ENCODE results near the gene IL34.

The IL34 gene

DNA sequence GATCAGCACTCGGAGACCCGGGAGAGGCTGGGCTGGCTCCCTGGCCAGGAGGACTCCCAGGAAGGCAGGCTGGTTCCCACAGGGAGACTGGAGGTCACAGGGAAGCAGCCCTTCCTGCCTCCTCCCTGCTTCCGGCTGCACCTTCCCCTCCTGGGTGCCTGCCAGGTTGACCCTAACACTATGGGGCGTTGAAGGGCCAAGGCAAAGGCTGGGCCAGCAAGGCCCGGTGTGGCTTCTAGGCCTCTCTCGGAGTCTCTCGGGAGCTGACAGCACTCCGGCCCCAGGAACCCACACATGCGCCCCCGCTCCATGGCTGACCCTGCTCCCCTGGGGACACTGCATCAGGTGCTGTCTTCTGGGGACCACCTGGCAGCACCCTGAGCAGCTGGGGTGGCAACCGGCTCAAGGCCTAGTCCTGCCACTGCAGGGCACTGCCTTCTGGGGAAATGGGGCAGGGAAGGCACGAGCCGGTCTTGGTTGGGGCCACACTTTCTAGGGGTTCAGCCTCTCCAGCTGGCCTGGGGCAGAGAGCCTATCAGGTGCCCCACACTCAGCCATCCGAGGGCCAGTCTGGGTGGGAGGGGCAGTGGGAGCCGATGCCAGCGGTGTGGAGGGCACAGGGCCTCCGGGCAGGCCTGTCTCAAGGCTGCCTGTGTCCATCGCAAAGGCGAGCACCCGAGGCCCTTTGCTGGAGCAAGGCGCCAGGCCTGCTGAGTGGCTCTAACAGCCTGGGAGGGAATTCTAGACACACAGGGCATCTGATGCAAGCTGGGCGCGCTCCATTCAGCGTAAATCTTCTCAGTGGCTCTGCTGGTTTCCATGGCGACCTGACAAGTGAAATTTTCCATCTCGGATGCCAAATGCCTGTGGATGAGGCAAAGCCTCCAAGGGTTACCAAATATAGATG, 45.1 kb downstream of the IL34 start:
- Histone ChIP-seq H3K23ac (ENCODE audit: low read length) (no peak overlapping the region), H3K27ac (ENCODE audit: low read depth, low read length) (no peak overlapping the region), H3K14ac (ENCODE audit: low read length) (peak overlapping the region; percentile 36), H3K18ac (ENCODE audit: low read length) (peak overlapping the region; percentile 8), H3K4me2 (ENCODE audit: low read length) (no peak overlapping the region), H4K8ac (ENCODE audit: low read depth, low read length) (no peak overlapping the region), H3K27me3 (ENCODE audit: insufficient read depth, low read length) (no peaks in the 10 kb centered on the region), H3K79me2 (ENCODE audit: control insufficient read depth, insufficient read depth, low read length, poor library complexity) (peaks cover 4% of the 10 kb centered on the region), H2AFZ (ENCODE audit: insufficient read depth, low read length, poor library complexity) (peak overlapping the region; percentile 40), H3K79me1 (ENCODE audit: low read length) (peaks cover 45% of the 10 kb centered on the region), H3K4ac (ENCODE audit: low read depth, low read length) (peak overlapping the region; percentile 2), H2BK12ac (ENCODE audit: low read length) (peak overlapping the region; percentile 32), H2AK5ac (ENCODE audit: low read length) (peak overlapping the region; percentile 21), H3K9ac (ENCODE audit: low read length) (no peak overlapping the region), H3K4me1 (ENCODE audit: control insufficient read depth in 1 of 2, insufficient read depth in 2 of 2, low read length in 2 of 2) (peaks cover 59 to 71% of the 10 kb centered on the region in 2 experiments), H3K9me3 (ENCODE audit: insufficient read depth, low read depth, low read length) (no peaks in the 10 kb centered on the region), H4K12ac (ENCODE audit: low read depth, low read length) (no peak overlapping the region), H3K36me3 (ENCODE audit: control insufficient read depth in 1 of 2, insufficient read depth in 2 of 2, low read length in 2 of 2) (peaks cover 0 to 2% of the 10 kb centered on the region in 2 experiments), H2BK5ac (ENCODE audit: low read depth, low read length, poor library complexity) (no peak overlapping the region), H3K4me3 (ENCODE audit: low read depth, low read length) (no peak overlapping the region), H4K91ac (ENCODE audit: low read depth, low read length) (peak overlapping the region; percentile 20), H2BK120ac (ENCODE audit: insufficient read depth, low read length, poor library complexity) (peak overlapping the region; percentile 26)
- peak; percentile 99 to 100 for DNase-seq
- WGBS (ENCODE audit: extremely low coverage, insufficient coverage, insufficient read length) = no CpG with 5 or more reads among the region's 26 CpGs

DNA sequence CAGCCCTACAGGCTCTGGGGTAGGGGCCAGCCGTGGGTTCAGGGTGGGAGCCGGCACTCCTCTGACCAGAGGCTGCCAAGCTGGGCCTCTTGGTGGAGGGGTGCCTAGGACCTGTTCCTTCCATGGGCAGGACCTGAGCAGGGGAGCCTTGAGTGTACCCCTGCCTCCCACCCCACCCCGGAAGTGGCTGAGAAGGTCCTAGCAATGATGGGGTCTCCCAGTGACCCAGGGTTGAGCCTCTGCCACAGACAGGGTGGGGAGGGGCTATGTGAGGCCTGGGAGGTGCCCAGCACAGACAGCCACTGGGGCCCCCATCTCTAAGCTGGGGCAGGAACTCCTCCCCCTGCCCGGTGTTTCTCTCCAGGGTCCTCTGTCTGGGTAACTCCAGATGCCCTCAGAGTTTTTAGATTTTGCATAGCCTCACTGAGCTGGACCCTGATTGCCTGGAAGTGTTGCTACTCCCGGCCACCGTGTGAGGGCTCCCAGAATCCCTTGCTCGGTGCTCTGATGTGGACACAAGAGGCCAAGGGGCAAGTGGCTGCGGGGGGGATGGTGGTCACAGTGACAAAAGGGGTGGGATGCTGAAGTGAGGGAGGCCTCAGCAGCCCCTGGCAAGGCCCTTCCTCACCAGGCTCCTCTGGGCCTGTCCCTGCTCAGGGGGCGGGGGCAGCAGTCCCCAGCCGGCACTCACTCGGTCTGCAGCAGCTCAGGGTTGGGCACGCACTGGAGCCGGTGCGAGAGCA, 45.9 kb downstream of the IL34 start:
- no peak overlapping the region for H3K9ac ChIP-seq (ENCODE audit: low read length)
- H3K23ac ChIP-seq (ENCODE audit: low read length) = no peak overlapping the region
- no peak overlapping the region for H3K27ac ChIP-seq (ENCODE audit: low read depth, low read length)
- peak; percentile 57 to 60 for DNase-seq
- H4K8ac ChIP-seq (ENCODE audit: low read depth, low read length) = peak overlapping the region; percentile 33
- H2BK5ac ChIP-seq (ENCODE audit: low read depth, low read length, poor library complexity) = no peak overlapping the region
- no CpG with 5 or more reads among the region's 14 CpGs for WGBS (ENCODE audit: extremely low coverage, insufficient coverage, insufficient read length)
- no peaks in the 10 kb centered on the region for H3K9me3 ChIP-seq (ENCODE audit: insufficient read depth, low read depth, low read length)
- peaks cover 59 to 71% of the 10 kb centered on the region in 2 experiments for H3K4me1 ChIP-seq (ENCODE audit: control insufficient read depth in 1 of 2, insufficient read depth in 2 of 2, low read length in 2 of 2)
- peak overlapping the region; percentile 77 for H2AK5ac ChIP-seq (ENCODE audit: low read length)
- no peak overlapping the region for H3K4ac ChIP-seq (ENCODE audit: low read depth, low read length)
- peak overlapping the region; percentile 34 for H3K18ac ChIP-seq (ENCODE audit: low read length)
- no peak overlapping the region for H2AFZ ChIP-seq (ENCODE audit: insufficient read depth, low read length, poor library complexity)
- H2BK120ac ChIP-seq (ENCODE audit: insufficient read depth, low read length, poor library complexity) = peak overlapping the region; percentile 50
- H4K12ac ChIP-seq (ENCODE audit: low read depth, low read length) = no peak overlapping the region
- no peaks in the 10 kb centered on the region for H3K27me3 ChIP-seq (ENCODE audit: insufficient read depth, low read length)
- H4K91ac ChIP-seq (ENCODE audit: low read depth, low read length) = peak overlapping the region; percentile 95
- peak overlapping the region; percentile 58 for H2BK12ac ChIP-seq (ENCODE audit: low read length)
- no peak overlapping the region for H3K4me3 ChIP-seq (ENCODE audit: low read depth, low read length)
- peaks cover 51% of the 10 kb centered on the region for H3K79me1 ChIP-seq (ENCODE audit: low read length)
- peaks cover 0 to 2% of the 10 kb centered on the region in 2 experiments for H3K36me3 ChIP-seq (ENCODE audit: control insufficient read depth in 1 of 2, insufficient read depth in 2 of 2, low read length in 2 of 2)
- peaks cover 4% of the 10 kb centered on the region for H3K79me2 ChIP-seq (ENCODE audit: control insufficient read depth, insufficient read depth, low read length, poor library complexity)
- H3K14ac ChIP-seq (ENCODE audit: low read length) = peak overlapping the region; percentile 7
- no peak overlapping the region for H3K4me2 ChIP-seq (ENCODE audit: low read length)

DNA sequence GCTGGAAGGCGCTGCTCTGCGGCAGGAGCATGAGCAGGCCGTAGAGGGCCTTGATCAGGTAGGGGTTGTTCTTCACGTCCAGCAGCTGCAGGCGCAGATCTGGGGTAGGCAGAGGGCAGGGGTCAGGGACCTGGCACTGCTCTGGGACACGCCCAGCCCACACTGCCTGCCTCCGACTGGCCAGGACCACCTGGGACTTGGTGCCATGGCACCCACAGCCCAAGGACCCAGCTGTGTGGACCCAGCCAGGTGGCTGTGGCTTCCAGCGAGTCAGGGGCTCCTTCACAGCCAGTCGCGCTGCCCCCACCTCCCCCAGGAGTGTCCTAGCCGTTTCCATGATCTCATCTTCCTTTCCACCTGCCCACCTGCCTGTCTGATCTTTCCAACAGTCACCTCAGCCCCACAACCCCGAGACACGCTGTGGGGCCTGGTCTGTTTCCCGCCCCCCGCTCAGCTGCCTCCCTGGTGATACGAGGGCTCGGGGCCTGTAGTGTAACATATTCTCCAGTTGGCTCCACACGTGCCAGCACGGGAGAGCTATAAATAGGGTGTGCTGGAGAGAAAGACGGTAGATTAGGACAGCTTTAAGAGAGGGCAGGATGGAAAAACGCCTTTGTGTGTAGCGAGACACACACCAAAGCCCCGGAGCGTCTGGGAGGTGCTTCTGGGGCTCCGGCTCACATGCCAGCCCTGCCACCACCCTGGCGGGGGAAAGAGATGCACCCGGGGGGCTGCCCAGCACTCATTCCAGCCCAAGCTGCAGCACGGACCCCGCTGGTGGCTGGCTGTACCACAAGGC, 46.7 kb downstream of the IL34 start:
- Histone ChIP-seq H3K23ac (ENCODE audit: low read length) (no peak overlapping the region), H3K4me1 (ENCODE audit: control insufficient read depth in 1 of 2, insufficient read depth in 2 of 2, low read length in 2 of 2) (peaks cover 62 to 71% of the 10 kb centered on the region in 2 experiments), H3K27ac (ENCODE audit: low read depth, low read length) (peak overlapping the region; percentile 62), H3K27me3 (ENCODE audit: insufficient read depth, low read length) (no peaks in the 10 kb centered on the region), H3K9me3 (ENCODE audit: insufficient read depth, low read depth, low read length) (no peaks in the 10 kb centered on the region), H3K4ac (ENCODE audit: low read depth, low read length) (peak overlapping the region; percentile 11), H3K9ac (ENCODE audit: low read length) (no peak overlapping the region), H3K79me2 (ENCODE audit: control insufficient read depth, insufficient read depth, low read length, poor library complexity) (peaks cover 3% of the 10 kb centered on the region), H3K36me3 (ENCODE audit: control insufficient read depth in 1 of 2, insufficient read depth in 2 of 2, low read length in 2 of 2) (peaks cover 2 to 4% of the 10 kb centered on the region in 2 experiments), H2BK12ac (ENCODE audit: low read length) (peak overlapping the region; percentile 77), H3K18ac (ENCODE audit: low read length) (peak overlapping the region; percentile 72), H2BK5ac (ENCODE audit: low read depth, low read length, poor library complexity) (peak overlapping the region; percentile 32), H4K91ac (ENCODE audit: low read depth, low read length) (peak overlapping the region; percentile 95), H4K8ac (ENCODE audit: low read depth, low read length) (peak overlapping the region; percentile 12), H2AFZ (ENCODE audit: insufficient read depth, low read length, poor library complexity) (no peak overlapping the region), H3K4me2 (ENCODE audit: low read length) (no peak overlapping the region), H2AK5ac (ENCODE audit: low read length) (peak overlapping the region; percentile 85), H2BK120ac (ENCODE audit: insufficient read depth, low read length, poor library complexity) (peak overlapping the region; percentile 77), H4K12ac (ENCODE audit: low read depth, low read length) (no peak overlapping the region), H3K14ac (ENCODE audit: low read length) (peak overlapping the region; percentile 72), H3K79me1 (ENCODE audit: low read length) (peaks cover 51% of the 10 kb centered on the region), H3K4me3 (ENCODE audit: low read depth, low read length) (no peak overlapping the region)
- WGBS (ENCODE audit: extremely low coverage, insufficient coverage, insufficient read length) = no CpG with 5 or more reads among the region's 29 CpGs
- peak; percentile 64 to 73 for DNase-seq
